Neural cell (in vitro differentiated cells): Measurements from ENCODE around the gene TCF23. TPM values are rescaled to one million over a fixed set of nuclear protein-coding genes. Genes with fewer than 3 reads are reported as not detected.

Experiments
- H2AFZ ChIP-seq: fragments of 200-600, 300-800 bp; sonication (generic), shearing (Covaris generic); 2 replicates; pipeline ENCODE4 v1.6.0; 2014; ENCODE audit warnings: low read depth, mild to moderate bottlenecking, antibody characterized with exemption, low read length, moderate library complexity
- H3F3A ChIP-seq: fragments of 200-600 bp; shearing (Covaris generic); 2 replicates; pipeline ENCODE4 v1.6.1; 2016; ENCODE audit warnings: mild to moderate bottlenecking, moderate library complexity, mixed read lengths, antibody characterized with exemption, low read length; ENCODE audit not compliant: insufficient read depth, poor library complexity, severe bottlenecking
- H3K27ac ChIP-seq: fragments of 200-600, 300-800 bp; sonication (generic), shearing (Covaris generic); 2 replicates; pipeline ENCODE4 v1.5.1; 2014; ENCODE audit warnings: mild to moderate bottlenecking, low read length, moderate library complexity
- H3K27me3 ChIP-seq: fragments of 300-800, 200-600 bp; sonication (generic), shearing (Covaris generic); 2 replicates; pipeline ENCODE4 v1.6.0; 2014; ENCODE audit warnings: mild to moderate bottlenecking, low read depth, low read length, moderate library complexity; ENCODE audit not compliant: insufficient read depth
- H3K36me3 ChIP-seq: fragments of 300-800, 200-600 bp; sonication (generic), shearing (Covaris generic); 2 replicates; pipeline ENCODE4 v1.5.1; 2014; ENCODE audit warnings: mild to moderate bottlenecking, antibody characterized with exemption, low read length, moderate library complexity; ENCODE audit not compliant: insufficient read depth
- H3K4me2 ChIP-seq: fragments of 300-800, 200-600 bp; sonication (generic), shearing (Covaris generic); 2 replicates; pipeline ENCODE4 v1.6.0; 2014; ENCODE audit warnings: mild to moderate bottlenecking, low read length
- H3K4me3 ChIP-seq: fragments of 300-800, 200-600 bp; sonication (generic), shearing (Covaris generic); 2 replicates; pipeline ENCODE4 v1.5.1; 2014; ENCODE audit warnings: mild to moderate bottlenecking, low read length, moderate library complexity
- H3K79me2 ChIP-seq: fragments of 200-600 bp; shearing (Covaris generic); replicated peaks from 2 replicates; pipeline ENCODE4 v1.6.0; 2014; ENCODE audit warnings: mild to moderate bottlenecking, low read length, moderate library complexity; ENCODE audit not compliant: insufficient read depth
- H3K9ac ChIP-seq: fragments of 300-800, 200-600 bp; sonication (generic), shearing (Covaris generic); 2 replicates; pipeline ENCODE4 v1.6.1; 2016; ENCODE audit warnings: mild to moderate bottlenecking, low read length, mixed read lengths
- H3K9me2 ChIP-seq: fragments of 200-600 bp; shearing (Covaris generic); 2 replicates; pipeline ENCODE4 v1.6.1; 2016; ENCODE audit warnings: mild to moderate bottlenecking, low read length, mixed read lengths; ENCODE audit not compliant: insufficient read depth
- H3K9me3 ChIP-seq: fragments of 200-600, 300-800 bp; sonication (generic), shearing (Covaris generic); 2 replicates; pipeline ENCODE4 v1.6.1; 2016; ENCODE audit warnings: mild to moderate bottlenecking, mixed run types, low read length, moderate library complexity, mixed read lengths
- H4K20me1 ChIP-seq: fragments of 200-600 bp; shearing (Covaris generic); 2 replicates; pipeline ENCODE4 v1.6.1; 2016; ENCODE audit warnings: mild to moderate bottlenecking, mixed run types; ENCODE audit not compliant: insufficient read depth
- CTCF ChIP-seq: fragments of 450-650 bp; IDR thresholded peaks from 2 replicates; pipeline ENCODE4 v1.5.1; 2014; ENCODE audit warnings: antibody characterized with exemption, mild to moderate bottlenecking, moderate library complexity; ENCODE audit not compliant: poor library complexity, severe bottlenecking
- EP300 ChIP-seq: fragments of 450-650 bp; conservative IDR thresholded peaks from 2 replicates; pipeline ENCODE4 v1.6.1; 2014; ENCODE audit warnings: antibody characterized with exemption, mild to moderate bottlenecking, moderate library complexity; ENCODE audit not compliant: poor library complexity, severe bottlenecking
- EZH2 ChIP-seq: fragments of 200-600, 300-800 bp; shearing (Covaris generic), sonication (generic); IDR thresholded peaks from 2 replicates; pipeline ENCODE4 v1.6.1; 2014; ENCODE audit warnings: antibody characterized with exemption, low read length, borderline replicate concordance, mild to moderate bottlenecking; ENCODE audit not compliant: insufficient read depth, poor library complexity, severe bottlenecking
- MXI1 ChIP-seq: fragments of 450-650 bp; conservative IDR thresholded peaks from 2 replicates; pipeline ENCODE4 v1.6.1; 2014; ENCODE audit warnings: antibody characterized with exemption, mild to moderate bottlenecking; ENCODE audit not compliant: poor library complexity, severe bottlenecking
- POLR2AphosphoS5 ChIP-seq: IDR thresholded peaks from 2 replicates; pipeline ENCODE4 v1.6.1; 2012
- RAD21 ChIP-seq: fragments of 450-650 bp; conservative IDR thresholded peaks from 2 replicates; pipeline ENCODE4 v1.6.1; 2014; ENCODE audit warnings: antibody characterized with exemption, mild to moderate bottlenecking, moderate library complexity
- REST ChIP-seq: IDR thresholded peaks from 2 replicates; pipeline ENCODE4 v1.6.1; 2012; ENCODE audit warnings: borderline replicate concordance
- SMC3 ChIP-seq: fragments of 450-650 bp; conservative IDR thresholded peaks from 2 replicates; pipeline ENCODE4 v1.6.1; 2014; ENCODE audit warnings: antibody characterized with exemption, mild to moderate bottlenecking, moderate library complexity; ENCODE audit not compliant: poor library complexity
- TAF1 ChIP-seq: IDR thresholded peaks from 2 replicates; pipeline ENCODE4 v1.6.1; 2012; ENCODE audit warnings: low read depth
- polyA plus RNA-seq: library from polyadenylated mRNA; depleted of rRNA; stranded (reverse); fragments of >200 nt; gene quantifications from 2 replicates; pipeline ENCODE4 v1.2.3, GENCODE V29; 2014

The TCF23 gene
- polyA plus RNA-seq, 1 donor from 2014 or later: not detected

- H3K9ac ChIP-seq: no peak overlapping the region
- H3F3A ChIP-seq: no peaks in the 10 kb centered on the region
- H2AFZ ChIP-seq: no peak overlapping the region
- H3K36me3 ChIP-seq: no peaks in the 10 kb centered on the region
- no peak for TF ChIP-seq CTCF
- no peak for TF ChIP-seq MXI1
- no peak for TF ChIP-seq POLR2AphosphoS5
- no peak for TF ChIP-seq REST
- no peak for TF ChIP-seq RAD21
- TF ChIP-seq TAF1: no peak
- TF ChIP-seq EZH2: no peak
- TF ChIP-seq EP300: no peak
- TF ChIP-seq SMC3: no peak
- no peak overlapping the region for H3K27ac ChIP-seq
- H3K9me3 ChIP-seq: no peaks in the 10 kb centered on the region
- H3K9me2 ChIP-seq: no peaks in the 10 kb centered on the region
- no peak overlapping the region for H3K4me2 ChIP-seq
- no peaks in the 10 kb centered on the region for H3K27me3 ChIP-seq
- no peaks in the 10 kb centered on the region for H3K79me2 ChIP-seq
- no peak overlapping the region for H3K4me3 ChIP-seq
- H4K20me1 ChIP-seq: no peaks in the 10 kb centered on the region
Observed at GRCh38 chr2:27184115-27184514, 35.3 kb downstream of the TCF23 start.

- Histone ChIP-seq H2AFZ (no peak overlapping the region), H3K4me2 (no peak overlapping the region), H3K9me2 (no peaks in the 10 kb centered on the region), H3K9me3 (no peaks in the 10 kb centered on the region), H3F3A (no peaks in the 10 kb centered on the region), H3K79me2 (no peaks in the 10 kb centered on the region), H3K36me3 (no peaks in the 10 kb centered on the region), H3K27ac (no peak overlapping the region), H3K4me3 (no peak overlapping the region), H4K20me1 (no peaks in the 10 kb centered on the region), H3K27me3 (no peaks in the 10 kb centered on the region), H3K9ac (no peak overlapping the region)
- TF ChIP-seq SMC3: no peak
- TF ChIP-seq RAD21: no peak
- no peak for TF ChIP-seq CTCF
- no peak for TF ChIP-seq POLR2AphosphoS5
- TF ChIP-seq MXI1: no peak
- no peak for TF ChIP-seq TAF1
Observed at GRCh38 chr2:27185331-27186026, 36.7 kb downstream of the TCF23 start.
